Measurements from ENCODE around the gene TMEM151B. TPM values are rescaled to one million over a fixed set of nuclear protein-coding genes. Genes with fewer than 3 reads are reported as not detected.
"Not testable (repeated sequence)": the region's sequence is repeated elsewhere in the genome, so short reads cannot be mapped to it uniquely, and the experiment has no call there.

Gene TMEM151B
- total RNA-seq, 2 donors from 2014 or later, result 0.09 to 1.1 TPM

DNA sequence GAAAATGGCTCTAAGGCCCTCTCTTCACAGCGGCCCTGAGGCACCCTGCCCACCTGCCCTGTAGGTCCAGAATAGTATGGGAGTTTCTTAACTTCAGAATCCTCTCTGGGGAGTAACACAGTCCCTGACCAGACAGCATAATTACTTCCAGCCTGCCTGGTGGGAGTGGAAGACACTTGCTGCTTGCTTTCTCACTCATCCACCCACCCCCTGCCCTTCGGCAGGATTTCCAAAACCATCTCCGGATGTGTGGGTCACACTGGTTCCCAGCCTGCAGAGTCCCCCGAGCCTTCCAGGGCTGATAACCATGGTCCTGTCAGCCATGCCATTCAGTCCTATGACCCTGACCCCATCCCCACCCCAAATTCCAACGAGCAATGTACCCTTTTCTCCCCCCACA is 41.4 kb upstream of the TMEM151B start:
- no peaks in the 10 kb centered on the region for H3K9me3 ChIP-seq

DNA sequence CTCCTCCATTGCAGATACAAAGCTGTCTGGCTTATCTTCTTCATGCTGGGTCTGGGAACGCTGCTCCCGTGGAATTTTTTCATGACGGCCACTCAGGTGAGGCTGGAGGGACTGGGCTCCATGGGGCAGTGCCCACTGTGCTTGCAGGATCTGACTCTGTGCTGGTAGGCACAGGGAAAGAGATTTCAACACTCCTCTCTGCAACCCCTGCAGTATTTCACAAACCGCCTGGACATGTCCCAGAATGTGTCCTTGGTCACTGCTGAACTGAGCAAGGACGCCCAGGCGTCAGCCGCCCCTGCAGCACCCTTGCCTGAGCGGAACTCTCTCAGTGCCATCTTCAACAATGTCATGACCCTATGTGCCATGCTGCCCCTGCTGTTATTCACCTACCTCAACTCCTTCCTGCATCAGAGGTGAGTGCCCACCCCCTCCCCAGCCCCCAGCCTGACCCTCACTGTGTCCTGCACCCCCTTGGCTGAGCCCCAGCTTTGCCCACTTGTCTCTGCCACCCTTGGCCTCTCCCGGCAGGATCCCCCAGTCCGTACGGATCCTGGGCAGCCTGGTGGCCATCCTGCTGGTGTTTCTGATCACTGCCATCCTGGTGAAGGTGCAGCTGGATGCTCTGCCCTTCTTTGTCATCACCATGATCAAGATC is 40.7 kb upstream of the TMEM151B start:
- TF ChIP-seq POLR2A (IDR thresholded peaks at IDR 0.05) (no peak), POLR2AphosphoS5 (IDR thresholded peaks at IDR 0.05) (no peak)
- TF ChIP-seq, protein P1, sequence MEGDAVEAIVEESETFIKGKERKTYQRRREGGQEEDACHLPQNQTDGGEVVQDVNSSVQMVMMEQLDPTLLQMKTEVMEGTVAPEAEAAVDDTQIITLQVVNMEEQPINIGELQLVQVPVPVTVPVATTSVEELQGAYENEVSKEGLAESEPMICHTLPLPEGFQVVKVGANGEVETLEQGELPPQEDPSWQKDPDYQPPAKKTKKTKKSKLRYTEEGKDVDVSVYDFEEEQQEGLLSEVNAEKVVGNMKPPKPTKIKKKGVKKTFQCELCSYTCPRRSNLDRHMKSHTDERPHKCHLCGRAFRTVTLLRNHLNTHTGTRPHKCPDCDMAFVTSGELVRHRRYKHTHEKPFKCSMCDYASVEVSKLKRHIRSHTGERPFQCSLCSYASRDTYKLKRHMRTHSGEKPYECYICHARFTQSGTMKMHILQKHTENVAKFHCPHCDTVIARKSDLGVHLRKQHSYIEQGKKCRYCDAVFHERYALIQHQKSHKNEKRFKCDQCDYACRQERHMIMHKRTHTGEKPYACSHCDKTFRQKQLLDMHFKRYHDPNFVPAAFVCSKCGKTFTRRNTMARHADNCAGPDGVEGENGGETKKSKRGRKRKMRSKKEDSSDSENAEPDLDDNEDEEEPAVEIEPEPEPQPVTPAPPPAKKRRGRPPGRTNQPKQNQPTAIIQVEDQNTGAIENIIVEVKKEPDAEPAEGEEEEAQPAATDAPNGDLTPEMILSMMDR (IDR thresholded peaks at IDR 0.05), result no peak
- WGBS, result 92% methylated on average over 11 of the region's 11 CpGs
- no peaks in the 10 kb centered on the region for H3K27me3 ChIP-seq (replicated peaks; ENCODE audit: insufficient read depth)
- H3K9me3 ChIP-seq, result no peaks in the 10 kb centered on the region
- H3K4me3 ChIP-seq, result no peak overlapping the region
- H3K4me1 ChIP-seq (replicated peaks), result peaks cover 3% of the 10 kb centered on the region
- H3K36me3 ChIP-seq, result no peaks in the 10 kb centered on the region
- DNase-seq (ENCODE audit: low spot score), result no peak
- no peak overlapping the region for H3K27ac ChIP-seq
- intact Hi-C loops (cut with DNase I), result loop anchor here (5.0 kb wide), 1 partner anchor 132 kb away; no protein-coding TSS in a partner anchor

More for the DNA sequence above, 41.4 kb upstream of the TMEM151B start:
- H3K27me3 ChIP-seq (replicated peaks; ENCODE audit: insufficient read depth), result no peaks in the 10 kb centered on the region
- DNase-seq (ENCODE audit: low spot score), result no peak
- intact Hi-C loops (cut with DNase I), result no loop called here
- TF ChIP-seq POLR2AphosphoS5 (IDR thresholded peaks at IDR 0.05), result no peak
- TF ChIP-seq, protein P1 (IDR thresholded peaks at IDR 0.05), result no peak
- TF ChIP-seq POLR2A (IDR thresholded peaks at IDR 0.05), result no peak
- 90% methylated on average over 5 of the region's 5 CpGs for WGBS
- peaks cover 3% of the 10 kb centered on the region for H3K4me1 ChIP-seq (replicated peaks)
- H3K27ac ChIP-seq, result no peak overlapping the region
- H3K4me3 ChIP-seq, result no peak overlapping the region
- no peaks in the 10 kb centered on the region for H3K36me3 ChIP-seq

DNA sequence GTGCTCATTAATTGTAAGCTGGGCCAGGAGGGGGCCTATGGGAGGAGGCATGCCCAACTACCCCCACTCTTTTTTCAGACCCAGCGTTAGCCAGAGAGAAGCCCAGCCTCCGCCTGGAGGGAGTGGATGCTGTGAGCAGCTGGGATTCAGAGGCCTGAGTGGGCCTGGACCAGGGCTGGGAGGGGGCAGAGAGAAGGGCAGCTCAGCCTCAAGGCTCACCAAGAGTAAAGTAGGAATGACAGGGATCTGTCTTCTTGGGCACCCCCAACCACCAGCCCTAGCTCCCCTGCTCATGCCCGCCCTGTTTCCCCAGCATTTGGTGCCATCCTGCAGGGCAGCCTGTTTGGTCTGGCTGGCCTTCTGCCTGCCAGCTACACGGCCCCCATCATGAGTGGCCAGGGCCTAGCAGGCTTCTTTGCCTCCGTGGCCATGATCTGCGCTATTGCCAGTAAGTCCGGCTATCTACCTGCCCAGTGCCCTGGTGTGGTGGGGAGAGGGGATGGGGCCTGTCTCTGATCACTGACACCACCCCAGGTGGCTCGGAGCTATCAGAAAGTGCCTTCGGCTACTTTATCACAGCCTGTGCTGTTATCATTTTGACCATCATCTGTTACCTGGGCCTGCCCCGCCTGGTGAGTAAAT is 40.1 kb upstream of the TMEM151B start:
- WGBS, result 93% methylated on average over 10 of the region's 10 CpGs

DNA sequence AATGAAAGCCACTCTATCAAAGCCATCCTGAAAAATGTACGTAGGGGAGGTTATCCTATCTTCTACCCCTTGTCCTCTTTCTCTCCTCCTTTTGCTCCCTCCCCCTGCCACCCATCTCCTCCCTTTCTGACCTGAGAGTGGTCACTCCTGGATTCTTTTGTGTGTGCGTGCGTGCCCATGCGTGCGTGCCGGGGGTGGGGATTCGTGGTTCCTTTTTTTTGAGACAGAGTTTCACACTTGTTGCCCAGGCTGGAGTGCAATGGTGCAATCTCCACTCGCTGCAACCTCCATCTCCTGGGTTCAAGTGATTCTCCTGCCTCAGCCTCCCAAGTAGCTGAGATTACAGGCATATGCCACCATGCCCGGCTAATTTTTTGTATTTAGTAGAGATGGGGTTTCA is 38.8 kb upstream of the TMEM151B start:
- H3K4me1 ChIP-seq (replicated peaks), result peaks cover 10% of the 10 kb centered on the region
- not testable (repeated sequence) for H3K9me3 ChIP-seq; H3K27me3 ChIP-seq (replicated peaks; ENCODE audit: insufficient read depth); DNase-seq (ENCODE audit: low spot score); H3K27ac ChIP-seq; H3K36me3 ChIP-seq; H3K4me3 ChIP-seq
- 90% methylated on average over 9 of the region's 9 CpGs for WGBS
- intact Hi-C loops (cut with DNase I), result loop anchor here (5.0 kb wide), 1 partner anchor 134 kb away; no protein-coding TSS in a partner anchor

More for the DNA sequence above, 40.1 kb upstream of the TMEM151B start:
- H3K9me3 ChIP-seq, result no peaks in the 10 kb centered on the region
- H3K27me3 ChIP-seq (replicated peaks; ENCODE audit: insufficient read depth), result no peaks in the 10 kb centered on the region
- H3K36me3 ChIP-seq, result no peaks in the 10 kb centered on the region
- intact Hi-C loops (cut with DNase I), result loop anchor here (5.0 kb wide), 1 partner anchor 133 kb away; no protein-coding TSS in a partner anchor
- no peak overlapping the region for H3K4me3 ChIP-seq
- peaks cover 9% of the 10 kb centered on the region for H3K4me1 ChIP-seq (replicated peaks)
- TF ChIP-seq POLR2AphosphoS5 (IDR thresholded peaks at IDR 0.05) (no peak), POLR2A (IDR thresholded peaks at IDR 0.05) (no peak)
- TF ChIP-seq, protein P1 (IDR thresholded peaks at IDR 0.05), result no peak
- H3K27ac ChIP-seq, result no peak overlapping the region
- DNase-seq (ENCODE audit: low spot score), result no peak

DNA sequence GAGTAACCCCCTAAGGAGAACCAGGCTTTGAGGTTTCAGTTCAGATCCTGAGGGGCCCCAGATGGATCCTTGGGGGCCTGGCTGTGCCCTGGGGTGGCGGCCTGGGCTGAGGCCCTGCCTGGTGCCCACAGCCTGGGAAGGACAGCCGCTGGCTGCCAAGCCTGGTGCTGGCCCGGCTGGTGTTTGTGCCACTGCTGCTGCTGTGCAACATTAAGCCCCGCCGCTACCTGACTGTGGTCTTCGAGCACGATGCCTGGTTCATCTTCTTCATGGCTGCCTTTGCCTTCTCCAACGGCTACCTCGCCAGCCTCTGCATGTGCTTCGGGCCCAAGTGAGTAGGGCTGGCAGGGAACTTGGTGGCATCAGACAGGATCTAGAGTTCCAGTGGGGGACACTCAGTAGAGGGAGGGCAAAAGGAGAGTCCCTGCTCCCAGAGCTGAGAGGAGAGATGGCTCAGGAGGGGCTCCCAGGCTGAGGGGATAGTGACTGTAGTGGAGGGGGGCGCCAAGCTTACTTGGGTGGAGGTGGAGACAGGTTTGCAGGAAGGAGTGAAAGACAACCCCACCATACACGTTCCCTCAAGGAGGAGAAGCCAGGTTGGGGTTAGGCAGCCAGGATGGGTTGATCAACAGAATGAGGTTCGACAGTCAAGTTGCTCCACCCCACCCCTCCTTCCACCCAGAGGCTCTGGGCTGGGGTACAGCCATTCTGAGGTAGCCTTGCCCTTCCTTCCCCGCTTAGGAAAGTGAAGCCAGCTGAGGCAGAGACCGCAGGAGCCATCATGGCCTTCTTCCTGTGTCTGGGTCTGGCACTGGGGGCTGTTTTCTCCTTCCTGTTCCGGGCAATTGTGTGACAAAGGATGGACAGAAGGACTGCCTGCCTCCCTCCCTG is 37.3 kb upstream of the TMEM151B start:
- H3K36me3 ChIP-seq, result no peaks in the 10 kb centered on the region
- H3K27me3 ChIP-seq (replicated peaks; ENCODE audit: insufficient read depth), result no peaks in the 10 kb centered on the region
- no peaks in the 10 kb centered on the region for H3K9me3 ChIP-seq
- TF ChIP-seq POLR2AphosphoS5 (IDR thresholded peaks at IDR 0.05) (no peak), POLR2A (IDR thresholded peaks at IDR 0.05) (no peak)
- TF ChIP-seq, protein P1 (IDR thresholded peaks at IDR 0.05), result no peak
- no peak overlapping the region for H3K4me3 ChIP-seq
- H3K4me1 ChIP-seq (replicated peaks), result peaks cover 15% of the 10 kb centered on the region
- intact Hi-C loops (cut with DNase I), result loop anchor here (5.0 kb wide), 1 partner anchor 136 kb away; no protein-coding TSS in a partner anchor
- WGBS, result 86% methylated on average over 16 of the region's 16 CpGs
- no peak for DNase-seq (ENCODE audit: low spot score)
- H3K27ac ChIP-seq, result peak overlapping the region; percentile 69 to 80
